Upper lobe of left lung (tissue), 4 donors: ENCODE results near the gene PCBP3.

ENCODE experiments used
- CTCF ChIP-seq, 6 experiments: fragments of 450-650 bp in 4 of 6; fragments of 200-600 bp in 2 of 6; sonication (generic) in 2 of 6; IDR thresholded peaks; one replicate each; pipeline ENCODE4 v1.5.1; 2016 to 2019; ENCODE audit warnings: antibody characterized with exemption in 6 of 6
- EP300 ChIP-seq, 4 donors: sonication (generic); formaldehyde crosslinking; IDR thresholded peaks; one replicate each; pipeline ENCODE4 v1.5.1; 2017; ENCODE audit warnings: antibody characterized with exemption in 4 of 4, control low read depth in 2 of 4
- POLR2A ChIP-seq, 4 donors: fragments of 450-650 bp; IDR thresholded peaks; one replicate each; pipeline ENCODE4 v1.5.1; 2016 to 2017; ENCODE audit warnings: antibody characterized with exemption in 4 of 4, mild to moderate bottlenecking in 2 of 4

- TF ChIP-seq CTCF (IDR thresholded peaks at IDR 0.05) (no peak), POLR2A (IDR thresholded peaks at IDR 0.05) (no peak), EP300 (IDR thresholded peaks at IDR 0.05) (no peak)
These were observed 200.7 kb downstream of the PCBP3 start for GRCh38 chr21:45844181-45844580.
